ENCODE data around the gene NRXN3.

Gene NRXN3

GRCh38 chr14:79871136-79871535, 1701.0 kb downstream of the NRXN3 start:
- in situ Hi-C loops (cut with MboI; ENCODE audit: low sequenced_read_pairs), result no loop called here

- in situ Hi-C loops (cut with MboI; ENCODE audit: low sequenced_read_pairs), result no loop called here
Measured at GRCh38 chr14:79878229-79878628, 1708.1 kb downstream of the NRXN3 start.

DNA sequence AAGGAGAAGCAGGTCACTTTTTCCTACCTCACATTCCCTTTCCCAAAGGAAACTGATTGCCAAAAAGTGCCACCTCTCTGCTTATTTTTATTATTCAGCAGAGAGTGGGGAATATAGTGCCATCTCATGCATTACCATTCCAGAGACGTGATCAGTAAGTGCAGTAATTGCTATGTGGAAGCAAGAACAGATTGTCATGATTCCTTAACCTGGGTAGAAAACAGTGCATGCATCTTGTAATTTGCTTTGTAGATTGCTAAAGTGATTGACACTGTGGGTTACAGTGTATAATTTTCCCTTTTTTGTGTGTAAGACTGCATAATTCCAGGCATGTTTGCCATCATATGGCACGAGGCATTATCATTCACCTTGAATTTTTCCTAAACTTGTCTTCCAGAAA, 1708.6 kb downstream of the NRXN3 start:
- in situ Hi-C loops (cut with MboI; ENCODE audit: low sequenced_read_pairs), result no loop called here

DNA sequence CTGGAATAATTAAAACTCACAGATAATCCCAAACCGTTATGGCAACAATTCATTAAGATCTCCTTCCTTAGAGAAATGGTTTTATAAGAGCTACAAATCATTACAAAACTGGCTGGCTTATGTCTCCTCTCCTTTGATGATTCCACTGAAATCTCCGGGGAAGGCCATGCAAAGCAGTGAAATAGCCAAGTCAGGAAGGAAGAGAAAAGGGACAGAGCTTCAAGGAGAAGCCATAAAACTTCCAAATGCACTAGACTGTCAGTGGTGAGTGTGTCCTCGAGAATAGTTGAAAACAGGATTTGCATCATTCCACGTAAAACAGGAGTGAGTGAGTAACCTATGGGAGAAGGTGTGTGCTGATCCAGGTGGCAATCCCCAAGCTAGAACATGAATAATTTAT, 1711.1 kb downstream of the NRXN3 start:
- in situ Hi-C loops (cut with MboI; ENCODE audit: low sequenced_read_pairs), result no loop called here

DNA sequence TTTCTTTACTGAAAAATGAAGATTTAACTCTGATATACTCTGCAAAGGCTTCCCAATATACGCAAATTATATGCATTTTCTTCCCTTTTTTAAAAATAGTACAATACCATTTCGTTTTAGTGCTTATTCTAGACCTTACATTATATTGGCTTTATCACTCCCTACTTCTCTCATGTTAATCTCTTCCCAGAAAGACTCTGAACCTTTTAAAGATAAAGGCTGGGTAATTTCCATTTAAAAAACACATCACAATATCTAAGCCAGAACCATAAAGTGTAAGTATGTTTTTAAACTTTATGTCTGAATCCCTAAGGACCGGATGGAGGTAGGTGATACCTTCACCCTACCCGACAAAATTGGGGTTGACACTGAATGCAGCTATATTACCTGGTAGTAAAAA, 1720.4 kb downstream of the NRXN3 start:
- in situ Hi-C loops (cut with MboI; ENCODE audit: low sequenced_read_pairs), result no loop called here

- in situ Hi-C loops (cut with MboI; ENCODE audit: low sequenced_read_pairs), result no loop called here
Measured at GRCh38 chr14:79896009-79896408, 1725.8 kb downstream of the NRXN3 start.

GRCh38 chr14:79899610-79900009, 1729.4 kb downstream of the NRXN3 start:
- in situ Hi-C loops (cut with MboI; ENCODE audit: low sequenced_read_pairs), result no loop called here

DNA sequence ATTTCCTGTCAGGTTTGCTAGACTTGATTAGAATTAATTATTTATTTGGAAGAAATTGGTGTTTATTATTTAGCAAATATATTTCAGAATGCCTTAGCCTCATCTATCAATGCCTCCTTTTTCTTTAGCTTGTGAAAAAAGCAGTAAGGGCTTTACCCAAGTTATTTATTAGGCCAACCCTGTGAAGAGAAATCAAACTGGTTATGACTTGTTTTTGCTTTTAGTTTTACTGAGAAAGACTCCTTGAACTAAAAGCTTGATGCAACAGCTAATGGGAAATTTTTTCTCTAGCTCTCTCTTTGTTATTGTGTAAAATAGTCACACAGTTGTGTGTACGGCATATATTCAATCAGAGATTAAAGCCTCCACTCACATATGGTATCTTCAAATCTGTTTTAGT, 1734.3 kb downstream of the NRXN3 start:
- in situ Hi-C loops (cut with MboI; ENCODE audit: low sequenced_read_pairs), result no loop called here

DNA sequence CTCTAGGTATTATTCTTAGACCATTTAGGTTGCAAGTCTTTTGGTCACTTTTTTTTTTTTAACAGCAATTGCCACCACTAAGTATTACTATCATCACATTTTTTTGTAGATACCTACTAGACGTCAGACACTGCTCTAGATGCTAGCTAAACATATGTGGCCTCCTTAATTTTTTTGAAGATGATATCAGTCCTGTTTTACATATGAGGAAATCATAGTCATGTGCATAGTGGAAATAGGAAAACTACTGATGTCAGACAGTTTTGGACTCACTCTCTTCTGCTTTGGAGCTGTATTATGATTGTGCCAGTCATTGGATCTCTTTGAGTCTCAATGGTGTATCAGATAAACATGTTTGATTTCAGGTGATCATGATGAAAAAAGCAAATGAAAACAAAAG, 1736.8 kb downstream of the NRXN3 start:
- in situ Hi-C loops (cut with MboI; ENCODE audit: low sequenced_read_pairs), result no loop called here

- in situ Hi-C loops (cut with MboI; ENCODE audit: low sequenced_read_pairs), result no loop called here
Measured at GRCh38 chr14:79910086-79910485, 1739.9 kb downstream of the NRXN3 start.

GRCh38 chr14:79911744-79912143, 1741.6 kb downstream of the NRXN3 start:
- in situ Hi-C loops (cut with MboI; ENCODE audit: low sequenced_read_pairs), result no loop called here

DNA sequence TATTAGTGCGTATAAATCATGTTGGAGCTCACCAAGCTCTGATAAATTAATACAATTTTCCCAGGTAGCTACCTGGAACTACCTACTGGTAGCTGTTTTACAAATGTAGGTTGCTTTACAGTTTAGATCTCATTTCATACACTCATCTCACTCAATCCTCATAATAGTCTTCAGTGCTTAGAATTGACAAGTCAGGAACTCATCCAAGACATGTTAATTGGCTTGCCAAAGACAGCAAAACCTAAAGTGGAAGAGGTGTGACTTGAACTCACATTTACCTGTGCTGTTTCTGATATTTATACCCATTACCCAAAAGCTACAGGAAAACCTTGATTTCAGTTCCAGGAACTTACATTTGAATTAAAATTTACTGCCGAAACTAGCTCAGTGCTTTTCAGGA, 1744.4 kb downstream of the NRXN3 start:
- in situ Hi-C loops (cut with MboI; ENCODE audit: low sequenced_read_pairs), result no loop called here

DNA sequence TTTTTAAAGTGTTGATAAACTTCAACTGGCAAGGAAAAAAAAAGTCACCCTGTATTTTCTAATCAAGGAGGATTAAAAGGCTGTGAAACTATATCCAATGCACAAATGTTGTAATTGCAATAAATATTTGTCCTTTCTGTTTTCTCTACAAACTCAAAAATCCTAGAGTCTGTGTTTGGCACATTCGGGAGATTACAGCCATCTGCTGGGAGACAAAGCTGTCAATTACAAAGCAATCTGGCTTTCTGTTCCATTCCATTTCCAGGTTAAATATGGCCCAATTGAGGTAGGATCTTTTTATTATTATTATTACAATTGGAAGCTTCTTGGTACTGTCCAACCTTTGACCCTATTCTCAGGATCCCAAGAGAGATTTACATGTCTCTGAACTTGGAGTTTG, 1745.2 kb downstream of the NRXN3 start:
- in situ Hi-C loops (cut with MboI; ENCODE audit: low sequenced_read_pairs), result no loop called here

DNA sequence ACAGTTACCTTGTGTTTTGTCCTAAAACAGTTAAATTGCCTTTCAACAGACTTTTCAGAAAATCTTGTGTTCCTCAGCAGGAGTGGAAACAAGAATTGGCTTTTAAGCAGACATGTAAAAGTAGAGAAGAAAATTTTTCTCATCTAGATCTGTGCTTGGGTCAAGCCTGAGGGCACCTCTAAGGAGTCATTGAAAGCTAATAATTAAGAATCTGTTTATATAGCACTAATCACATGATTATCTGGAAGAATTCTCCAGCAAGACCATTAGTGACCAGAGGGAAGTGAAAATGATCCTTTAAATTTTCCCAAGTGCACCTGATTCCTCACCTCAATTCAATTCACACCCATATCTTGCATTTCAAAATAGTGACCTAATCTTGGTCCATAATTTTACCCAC, 1746.1 kb downstream of the NRXN3 start:
- in situ Hi-C loops (cut with MboI; ENCODE audit: low sequenced_read_pairs), result no loop called here

- in situ Hi-C loops (cut with MboI; ENCODE audit: low sequenced_read_pairs), result no loop called here
Measured at GRCh38 chr14:79916892-79917291, 1746.7 kb downstream of the NRXN3 start.

Measured in HL-60/S4 treated with phorbol 12-myristate 13-acetate at 8.2 ng/mL for 4 days and 3 days (cell line).